Motor neuron (in vitro differentiated cells): ENCODE results near the gene MYOF. TPM values are rescaled to one million over a fixed set of nuclear protein-coding genes. Genes with fewer than 3 reads are reported as not detected.

ENCODE experiments used
- ATAC-seq, 8 experiments: fragments of 200-7000 bp; cut with Tn5 transposase; replicated peaks in 6 of 8; 2 replicates each; pipeline ENCODE4 v1.8.0; 2021; ENCODE audit warnings: mild to moderate bottlenecking in 8 of 8, moderate library complexity in 8 of 8
- H3K27ac ChIP-seq, 2 donors: fragments of 250-450 bp; sonication (Bioruptor Pico); 2 replicates each; pipeline ENCODE4 v1.9.0; 2021; ENCODE audit warnings: antibody characterized with exemption in 2 of 2, mild to moderate bottlenecking in 2 of 2, moderate library complexity in 1 of 2
- H3K4me1 ChIP-seq, 2 donors: fragments of 250-450 bp; sonication (Bioruptor Pico); replicated peaks in 1 of 2; 2 replicates each; pipeline ENCODE4 v1.6.1; 2021; ENCODE audit warnings: antibody characterized with exemption in 2 of 2, mild to moderate bottlenecking in 2 of 2, moderate library complexity in 1 of 2
- H3K4me3 ChIP-seq, 5 donors: fragments of 250-450 bp; sonication (Bioruptor Pico); 2 replicates each; pipeline ENCODE4 v1.9.0; 2021; ENCODE audit warnings: antibody characterized with exemption in 5 of 5, mild to moderate bottlenecking in 5 of 5, moderate library complexity in 4 of 5
- WGBS, 10 experiments: fragments of 450-650 bp; shearing (Covaris generic); methylation state at CpG; one replicate each; pipeline ENCODE4 v1.0.0; 2022; 5-methylcytosine and 5-hydroxymethylcytosine counted together
- in situ Hi-C, 9 experiments: fragments of 400-800 bp; cut with MboI; loops; one replicate each; pipeline ENCODE4 v1.15.0; 2021; ENCODE audit warnings: low sequenced_read_pairs in 9 of 9, low pct_unique_long_range_greater_than_20kb in 2 of 9; ENCODE audit not compliant: unreplicated experiment in 9 of 9
- total RNA-seq, 8 experiments: library from RNA; unstranded; fragments of 300-600 nt; gene quantifications; 2 replicates each; pipeline versions ENCODE4 v1.2.3 to v1.2.4, GENCODE V29; 2022

Gene MYOF
- total RNA-seq, result 100 to 1,000 TPM in 1 of 8 experiments, 10 to 100 TPM in 3, 1 to 10 TPM in 3, under 1 TPM in 1; 0.29 to 258 (median 13.7) TPM

GRCh38 chr10:93482145-93482834, at the start of gene MYOF:
MYOF (minus strand) TSS chr10:93482334; CDS start chr10:93482194, 140 bp downstream.
- H3K27ac ChIP-seq, result no peak within 1 kb of the TSS
- WGBS, 10 experiments, result 0 to 2% (median 1%) methylated on average over 10 to 27 of the region's 27 CpGs; no CpG with 5 or more reads in 1 of the 10 experiments
- H3K4me1 ChIP-seq, result peaks cover 0 to 6% of the 10 kb centered on the region in 2 donors
- in situ Hi-C loops, result loop anchor here in 8 of 9 experiments (10.0 to 25.0 kb wide), 4 partner anchors 95 to 395 kb away; no protein-coding TSS in a partner anchor
- ATAC-seq, result peak; percentile 65 to 89 (median 79)
- H3K4me3 ChIP-seq, result peak within 1 kb of the TSS; percentile 17 to 38 (median 33)

GRCh38 chr10:93518531-93518930, 36.4 kb upstream of the MYOF start:
- peak in 1 of 8 experiments; percentile 44 for ATAC-seq
- in situ Hi-C loops, result no loop called here
- Histone ChIP-seq H3K27ac (no peak overlapping the region), H3K4me1 (no peaks in the 10 kb centered on the region), H3K4me3 (no peak overlapping the region)
- WGBS, 10 experiments, result 92 to 100% (median 100%) methylated on average over 1 to 2 of the region's 4 CpGs; no CpG with 5 or more reads in 7 of the 10 experiments

DNA sequence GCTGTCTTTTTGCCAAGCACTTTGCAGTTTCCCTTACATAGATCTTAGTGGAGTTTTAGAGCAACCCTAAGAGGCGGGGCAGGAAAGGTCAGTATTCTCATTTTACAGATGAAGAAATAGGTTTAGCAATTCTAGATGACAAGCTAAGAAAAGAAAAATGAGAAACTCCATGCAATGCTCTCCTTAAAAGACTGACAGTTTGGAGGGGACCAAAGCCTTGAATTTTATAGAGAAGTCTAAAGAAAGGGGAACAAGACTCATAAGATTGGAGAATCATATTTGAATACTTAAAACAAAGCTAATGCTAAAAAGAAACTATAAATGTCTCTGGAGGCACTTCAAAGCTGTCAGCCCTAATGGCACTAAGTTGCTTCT, 33.9 kb upstream of the MYOF start:
- ATAC-seq, result peak in 2 of 8 experiments; percentile 57 to 64
- no peaks in the 10 kb centered on the region for H3K4me1 ChIP-seq
- H3K4me3 ChIP-seq, result no peak overlapping the region
- in situ Hi-C loops, result no loop called here
- no peak overlapping the region for H3K27ac ChIP-seq
- WGBS, 10 experiments, result 88 to 100% (median 96%) methylated on average over 1 of the region's 1 CpG; no CpG with 5 or more reads in 2 of the 10 experiments

GRCh38 chr10:93515071-93516005, 33.2 kb upstream of the MYOF start:
- Histone ChIP-seq H3K4me1 (no peaks in the 10 kb centered on the region), H3K27ac (no peak overlapping the region), H3K4me3 (no peak overlapping the region)
- in situ Hi-C loops, result no loop called here
- 29 to 97% (median 82%) methylated on average over 5 to 8 of the region's 8 CpGs for WGBS, 10 experiments
- peak in 2 of 8 experiments; percentile 40 to 51 for ATAC-seq

DNA sequence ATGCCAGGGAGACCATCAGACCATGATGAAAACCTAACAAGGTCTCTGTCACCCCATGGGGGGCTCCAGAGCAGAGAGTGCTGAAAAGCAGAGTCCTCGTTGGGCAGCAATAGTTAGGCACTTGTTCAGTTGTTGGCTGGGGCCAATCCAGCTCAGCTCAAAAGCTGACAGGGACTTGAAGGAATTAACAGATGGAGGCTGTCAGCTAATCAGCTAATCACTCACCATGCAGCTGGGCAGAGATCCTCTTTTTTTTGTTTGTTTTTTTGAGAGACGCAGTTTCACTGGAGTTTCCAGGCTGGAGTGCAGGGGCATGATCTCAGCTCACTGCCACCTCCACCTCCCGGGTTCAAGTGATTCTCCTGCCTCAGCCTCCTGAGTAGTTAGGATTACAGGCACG, 32.4 kb upstream of the MYOF start:
- no peaks in the 10 kb centered on the region for H3K4me1 ChIP-seq
- in situ Hi-C loops, result no loop called here
- no peak overlapping the region for H3K27ac ChIP-seq
- WGBS, 10 experiments, result 25 to 100% (median 90%) methylated on average over 1 to 2 of the region's 4 CpGs; no CpG with 5 or more reads in 5 of the 10 experiments
- no peak overlapping the region for H3K4me3 ChIP-seq
- ATAC-seq, result no peak

- 0 to 100% (median 83%) methylated on average over 1 of the region's 1 CpG; no CpG with 5 or more reads in 1 of the 10 experiments for WGBS, 10 experiments
- in situ Hi-C loops, result no loop called here
- H3K27ac ChIP-seq, result no peak overlapping the region
- no peak overlapping the region for H3K4me3 ChIP-seq
- no peaks in the 10 kb centered on the region for H3K4me1 ChIP-seq
- ATAC-seq, result no peak
Measured at GRCh38 chr10:93513091-93513490, 31.0 kb upstream of the MYOF start.

- in situ Hi-C loops, result no loop called here
- 80 to 100% (median 92%) methylated on average over 1 of the region's 1 CpG; no CpG with 5 or more reads in 2 of the 10 experiments for WGBS, 10 experiments
- no peak overlapping the region for H3K4me3 ChIP-seq
- no peaks in the 10 kb centered on the region for H3K4me1 ChIP-seq
- no peak overlapping the region for H3K27ac ChIP-seq
- no peak for ATAC-seq
Measured at GRCh38 chr10:93512565-93512964, 30.4 kb upstream of the MYOF start.

- no peak overlapping the region for H3K4me3 ChIP-seq
- 91 to 98% (median 96%) methylated on average over 3 to 8 of the region's 8 CpGs; no CpG with 5 or more reads in 1 of the 10 experiments for WGBS, 10 experiments
- no peak overlapping the region for H3K27ac ChIP-seq
- no peak for ATAC-seq
- in situ Hi-C loops, result no loop called here
- H3K4me1 ChIP-seq, result no peaks in the 10 kb centered on the region
Measured at GRCh38 chr10:93509816-93510215, 27.7 kb upstream of the MYOF start.

- 50 to 100% (median 100%) methylated on average over 1 to 2 of the region's 2 CpGs; no CpG with 5 or more reads in 2 of the 10 experiments for WGBS, 10 experiments
- H3K27ac ChIP-seq, result no peak overlapping the region
- in situ Hi-C loops, result no loop called here
- no peaks in the 10 kb centered on the region for H3K4me1 ChIP-seq
- no peak overlapping the region for H3K4me3 ChIP-seq
- no peak for ATAC-seq
Measured at GRCh38 chr10:93505075-93505474, 22.9 kb upstream of the MYOF start.

DNA sequence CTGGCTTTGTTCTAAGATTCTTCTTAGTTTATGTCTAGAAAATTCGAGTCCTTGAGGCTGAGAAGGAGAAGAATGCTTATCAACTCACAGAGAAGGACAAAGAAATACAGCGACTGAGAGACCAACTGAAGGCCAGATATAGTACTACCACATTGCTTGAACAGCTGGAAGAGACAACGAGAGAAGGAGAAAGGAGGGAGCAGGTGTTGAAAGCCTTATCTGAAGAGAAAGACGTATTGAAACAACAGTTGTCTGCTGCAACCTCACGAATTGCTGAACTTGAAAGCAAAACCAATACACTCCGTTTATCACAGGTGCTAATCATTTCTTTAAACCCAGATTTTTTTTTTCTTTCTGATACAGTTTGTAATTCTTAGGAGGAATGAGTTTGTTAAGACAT, 20.9 kb upstream of the MYOF start:
- WGBS, 10 experiments, result 70 to 100% (median 85%) methylated on average over 1 to 6 of the region's 6 CpGs
- Histone ChIP-seq H3K4me1 (no peaks in the 10 kb centered on the region), H3K27ac (no peak overlapping the region), H3K4me3 (no peak overlapping the region)
- no peak for ATAC-seq
- in situ Hi-C loops, result no loop called here

DNA sequence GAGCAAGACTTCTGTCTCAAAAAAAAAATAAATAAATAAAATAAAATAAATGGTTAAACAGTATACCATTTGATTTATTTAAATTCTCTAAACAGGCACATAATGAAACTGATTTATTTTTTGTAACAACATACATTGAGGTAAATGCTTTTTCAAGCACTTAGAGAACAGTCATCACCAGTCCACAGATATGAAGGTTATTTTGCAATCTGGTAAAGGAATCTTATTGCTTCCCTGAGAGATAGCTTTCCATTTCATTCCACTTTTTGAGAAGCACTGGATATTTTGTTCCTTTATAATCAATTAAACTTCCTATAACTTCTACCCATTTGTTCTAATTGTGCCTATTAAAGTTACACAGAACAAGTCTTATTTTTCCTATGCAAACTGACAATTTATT, 19.5 kb upstream of the MYOF start:
- H3K4me3 ChIP-seq, result no peak overlapping the region
- in situ Hi-C loops, result no loop called here
- no peak overlapping the region for H3K27ac ChIP-seq
- peaks cover 0 to 2% of the 10 kb centered on the region in 2 donors for H3K4me1 ChIP-seq
- no peak for ATAC-seq

- Histone ChIP-seq H3K4me1 (peaks cover 0 to 2% of the 10 kb centered on the region in 2 donors), H3K27ac (no peak overlapping the region), H3K4me3 (no peak overlapping the region)
- WGBS, 10 experiments, result 64 to 93% (median 76%) methylated on average over 3 to 5 of the region's 5 CpGs
- ATAC-seq, result no peak
- in situ Hi-C loops, result loop anchor here in 3 of 9 experiments (25.0 kb wide), 2 partner anchors 111 to 411 kb away; no protein-coding TSS in a partner anchor
Measured at GRCh38 chr10:93498166-93498565, 16.0 kb upstream of the MYOF start.
